Raji (cell line): ENCODE measurements around the gene HOXA5.

Experiments
- POLR2A ChIP-seq: IDR thresholded peaks from 2 replicates; pipeline ENCODE4 v1.6.1; 2011; ENCODE audit warnings: low read depth, low read length, control low read depth; ENCODE audit not compliant: insufficient read depth

The HOXA5 gene

DNA sequence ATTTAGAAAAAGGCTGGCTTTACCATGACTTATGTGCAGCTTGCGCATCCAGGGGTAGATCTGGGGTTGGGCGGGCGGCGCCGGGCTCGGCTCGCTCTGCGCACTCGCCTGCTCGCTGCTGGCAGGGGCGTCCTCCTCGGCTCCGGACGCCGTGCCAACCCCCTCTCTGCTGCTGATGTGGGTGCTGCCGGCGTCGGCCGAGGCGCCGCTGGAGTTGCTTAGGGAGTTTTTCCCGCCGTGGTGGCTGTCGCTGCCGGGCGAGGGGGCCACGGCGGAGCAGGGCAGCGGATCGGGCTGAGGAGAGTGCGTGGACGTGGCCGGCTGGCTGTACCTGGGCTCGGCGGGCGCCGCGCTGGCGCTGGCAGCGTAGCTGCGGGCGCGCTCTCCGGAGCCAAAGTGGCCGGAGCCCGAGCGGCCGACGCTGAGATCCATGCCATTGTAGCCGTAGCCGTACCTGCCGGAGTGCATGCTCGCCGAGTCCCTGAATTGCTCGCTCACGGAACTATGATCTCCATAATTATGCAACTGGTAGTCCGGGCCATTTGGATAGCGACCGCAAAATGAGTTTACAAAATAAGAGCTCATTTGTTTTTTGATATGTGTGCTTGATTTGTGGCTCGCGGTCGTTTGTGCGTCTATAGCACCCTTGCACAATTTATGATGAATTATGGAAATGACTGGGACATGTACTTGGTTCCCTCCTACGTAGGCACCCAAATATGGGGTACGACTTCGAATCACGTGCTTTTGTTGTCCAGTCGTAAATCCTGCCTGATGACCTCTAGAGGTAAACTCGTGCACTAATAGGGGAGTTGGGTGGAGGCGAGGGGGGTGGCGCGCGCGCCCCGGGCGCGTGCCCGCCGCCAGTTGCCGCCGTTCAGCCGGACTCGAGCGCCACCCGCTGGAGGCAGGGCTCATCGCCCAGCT lies at the start of gene HOXA5:
HOXA5 (minus strand) TSS at position 659 of the 927 bp plus-strand sequence; CDS start at position 585, 74 bp downstream.
- TF ChIP-seq POLR2A, result no peak

DNA sequence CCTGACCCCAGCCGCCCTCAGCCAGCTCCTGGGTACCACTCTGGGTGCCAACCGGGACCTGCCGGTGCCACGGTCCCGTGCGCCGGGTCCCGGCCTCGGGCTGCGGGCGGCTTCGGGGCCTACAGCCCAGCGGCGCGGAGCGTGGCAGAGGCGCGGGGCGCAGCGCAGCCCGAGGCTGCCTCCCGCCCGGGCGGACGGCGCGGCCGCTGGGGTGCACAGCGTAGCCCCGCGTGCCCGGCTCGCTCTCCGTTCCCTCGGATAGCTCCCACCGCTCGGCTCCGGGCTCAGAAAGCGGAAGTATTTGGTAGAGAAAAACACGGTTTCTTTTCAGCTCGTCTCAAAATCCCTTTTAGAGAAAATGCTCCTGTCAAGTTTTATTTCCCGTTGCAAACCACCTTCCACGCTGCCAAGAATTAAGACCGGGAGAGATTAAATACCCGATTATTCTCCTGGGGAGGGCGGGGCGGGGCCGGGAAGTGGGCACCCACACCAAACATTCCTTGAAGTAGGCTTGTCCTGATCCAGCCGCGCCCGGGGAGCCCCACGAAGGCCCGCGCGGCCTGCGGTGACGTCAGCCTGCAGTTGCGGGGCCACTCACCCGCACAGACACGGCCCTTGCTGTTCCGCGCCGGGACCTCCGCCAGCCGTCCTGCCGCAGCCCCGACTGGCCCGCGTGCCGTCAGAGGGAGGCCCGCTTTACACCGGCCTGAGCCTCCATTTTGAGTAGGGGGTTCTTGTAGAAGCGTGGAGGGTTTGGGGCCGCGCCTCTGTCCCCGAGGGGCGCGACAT lies 49.3 kb upstream of the HOXA5 start:
- TF ChIP-seq POLR2A, result no peak

DNA sequence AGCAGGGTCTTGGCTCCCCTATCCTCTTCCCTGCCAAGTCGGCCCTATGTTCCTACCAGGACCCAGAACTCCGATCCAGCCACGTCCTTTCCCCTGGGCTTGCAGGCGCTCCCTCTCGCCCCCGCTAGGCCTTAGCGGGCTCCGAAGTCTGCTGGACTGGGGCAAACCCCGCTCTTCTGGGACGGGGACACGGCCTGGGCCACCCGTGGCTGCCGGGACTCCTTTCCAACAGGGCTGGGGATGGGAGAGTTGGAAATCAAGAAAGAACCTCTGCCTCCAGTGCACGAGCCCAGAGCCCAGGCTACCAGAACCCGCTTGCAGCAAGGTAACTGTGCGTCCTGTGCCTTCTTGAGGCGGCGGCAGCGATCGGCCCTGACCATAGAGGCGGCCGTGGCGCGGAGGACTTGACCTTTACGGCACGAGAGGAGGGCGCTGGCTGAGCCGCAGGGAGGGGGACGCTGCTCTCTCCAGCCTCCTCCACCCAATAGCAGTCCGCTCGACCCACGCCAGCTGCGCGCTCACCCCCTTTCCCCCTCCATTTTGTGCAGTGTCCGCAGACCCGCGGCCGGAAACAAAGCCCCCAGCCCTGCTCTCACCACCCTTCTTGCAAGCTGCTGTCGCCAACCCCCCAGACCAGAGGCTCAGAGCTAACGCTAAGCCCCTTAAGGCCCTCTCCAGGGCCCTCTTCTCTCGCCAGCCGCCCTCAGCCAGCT lies 48.5 kb upstream of the HOXA5 start:
- TF ChIP-seq POLR2A, result no peak

DNA sequence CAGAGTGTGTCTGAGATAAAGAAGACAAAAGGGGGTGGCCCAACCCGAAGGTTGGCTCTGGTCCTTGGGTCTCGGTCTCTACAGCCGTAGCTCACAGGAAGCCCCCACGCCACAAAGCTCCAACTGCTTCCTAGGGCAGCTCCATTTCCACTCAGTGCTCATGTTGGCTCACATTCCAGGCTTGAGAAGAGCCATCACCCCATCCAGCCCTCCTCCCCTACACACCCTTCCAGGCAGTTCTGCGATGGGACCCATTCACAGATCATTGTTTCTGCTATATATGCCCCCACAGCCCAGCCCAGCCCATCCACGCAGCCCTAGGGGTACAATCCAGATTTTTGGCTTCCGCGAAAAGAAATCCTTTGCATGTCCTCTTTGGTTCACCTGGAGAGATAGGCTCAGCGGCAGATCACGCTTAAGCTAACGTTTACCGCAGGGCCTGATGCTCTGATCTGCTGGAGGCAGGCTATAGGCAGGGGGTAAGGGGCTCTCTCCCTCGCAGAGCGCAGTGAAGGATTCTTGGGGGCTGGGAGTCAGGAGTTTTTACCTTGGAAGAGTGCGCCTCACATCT lies 47.8 kb upstream of the HOXA5 start:
- no peak for TF ChIP-seq POLR2A

DNA sequence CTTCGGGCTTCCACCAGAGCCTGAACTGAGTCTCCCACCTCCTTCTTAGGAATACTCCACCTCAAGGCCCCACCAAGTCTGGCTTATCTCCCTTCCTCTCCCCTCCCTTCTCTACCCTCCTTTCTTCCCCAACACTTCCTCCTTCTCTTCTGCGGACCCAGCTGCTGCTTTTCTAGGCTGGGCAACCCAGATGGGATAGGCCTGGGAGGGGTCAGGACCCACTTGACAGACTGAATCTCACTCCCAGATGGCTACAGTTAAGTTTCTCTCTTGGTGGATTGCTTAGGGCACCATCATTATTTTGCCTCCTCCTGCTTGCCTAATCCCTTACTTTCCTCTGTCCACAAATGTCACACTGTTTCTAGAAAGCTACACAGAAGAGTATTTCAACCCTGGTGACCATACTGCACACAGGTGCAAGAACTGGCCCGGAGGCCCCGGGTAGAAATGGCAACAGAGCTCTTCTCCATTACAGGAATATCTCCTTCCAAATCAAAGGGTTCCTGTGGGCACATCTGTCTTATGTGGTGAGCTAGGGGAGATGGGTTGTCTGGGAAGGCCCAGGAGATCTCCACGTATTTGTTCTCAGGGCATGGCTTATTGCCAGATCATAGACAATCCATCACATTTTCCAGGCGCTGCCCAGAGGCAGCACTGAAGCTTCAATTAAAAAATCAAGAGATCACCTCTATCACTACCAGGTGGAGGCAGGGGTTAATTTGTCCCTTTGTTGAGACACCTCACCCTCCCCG lies 46.7 kb upstream of the HOXA5 start:
- no peak for TF ChIP-seq POLR2A

DNA sequence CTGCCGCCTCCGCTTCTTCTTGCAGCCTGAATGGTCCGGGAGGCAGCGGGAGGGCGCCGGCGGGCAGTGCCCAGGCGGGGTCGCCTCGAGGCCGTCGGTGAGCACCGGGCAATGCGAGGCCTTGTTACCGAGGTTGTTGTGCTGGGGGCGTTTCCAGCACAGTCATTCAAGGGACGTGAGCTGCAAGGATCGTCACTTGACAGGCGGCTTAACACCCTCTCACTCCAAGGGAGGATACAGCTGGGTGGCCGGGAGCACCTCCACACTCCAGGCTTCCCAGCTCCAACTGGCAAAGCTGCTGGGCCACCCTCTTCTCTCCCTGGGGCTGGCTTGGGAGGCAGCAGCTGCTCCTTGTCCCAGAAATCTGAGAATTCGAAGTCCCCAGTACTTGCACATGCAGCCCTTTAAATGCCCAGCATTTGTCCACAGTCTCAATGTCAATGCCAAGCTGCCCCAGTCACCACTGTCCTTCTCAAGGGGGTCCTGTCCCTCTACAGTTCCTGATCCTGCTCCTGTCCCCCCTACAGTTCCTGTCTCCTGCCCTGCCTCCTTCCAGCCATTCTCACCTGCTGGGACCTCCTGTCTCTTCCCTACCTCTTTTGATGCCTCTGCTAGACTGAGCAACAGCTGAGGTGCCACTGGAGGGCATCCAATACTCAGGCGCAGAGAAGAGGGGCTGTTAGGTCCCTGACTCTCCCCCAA lies 46.0 kb upstream of the HOXA5 start:
- no peak for TF ChIP-seq POLR2A

DNA sequence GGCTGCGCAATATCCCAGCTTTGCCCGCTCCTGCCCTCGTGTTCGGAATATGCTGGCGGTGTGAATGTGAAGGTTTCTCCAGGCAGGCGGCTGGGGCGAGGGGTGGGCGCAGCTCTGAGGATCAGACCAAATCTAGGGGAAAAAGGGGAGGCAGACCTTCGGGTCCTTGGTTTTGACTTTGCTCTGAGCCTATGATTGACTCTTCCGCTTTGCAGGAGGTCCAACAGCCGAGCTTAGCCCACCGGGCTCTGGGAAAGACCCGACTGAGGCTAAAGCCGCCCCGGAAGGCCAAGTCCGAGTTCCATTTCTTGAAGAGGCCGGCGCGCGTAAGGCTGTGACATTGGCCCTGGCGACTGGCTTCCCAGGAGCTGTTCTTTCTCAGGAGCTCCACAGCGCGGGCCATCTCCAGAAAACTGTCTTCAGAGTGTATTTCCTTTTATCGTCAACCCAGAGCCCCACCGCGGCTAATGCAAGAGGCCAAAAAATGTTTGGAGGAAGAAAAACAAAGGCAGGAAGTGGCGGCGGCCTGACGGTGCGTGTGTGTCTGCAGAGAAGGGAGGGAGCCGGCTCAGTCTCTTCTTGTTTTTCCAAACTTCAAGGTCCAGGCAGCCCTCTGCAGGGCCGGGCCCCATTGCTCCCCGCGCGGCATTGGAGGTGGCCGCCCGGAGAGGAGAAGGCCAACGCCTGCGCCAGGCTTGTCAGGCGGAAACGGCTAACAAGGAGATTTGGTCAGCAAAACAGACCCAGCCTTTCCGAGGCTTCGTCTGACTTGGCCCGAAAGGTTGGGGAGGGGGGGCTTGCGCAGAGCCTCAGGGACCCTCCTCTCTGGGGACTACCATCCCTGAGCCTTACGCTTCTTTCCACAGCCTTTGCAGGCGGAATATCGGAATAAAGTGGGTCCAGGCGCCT lies 45.2 kb upstream of the HOXA5 start:
- TF ChIP-seq POLR2A, result no peak

DNA sequence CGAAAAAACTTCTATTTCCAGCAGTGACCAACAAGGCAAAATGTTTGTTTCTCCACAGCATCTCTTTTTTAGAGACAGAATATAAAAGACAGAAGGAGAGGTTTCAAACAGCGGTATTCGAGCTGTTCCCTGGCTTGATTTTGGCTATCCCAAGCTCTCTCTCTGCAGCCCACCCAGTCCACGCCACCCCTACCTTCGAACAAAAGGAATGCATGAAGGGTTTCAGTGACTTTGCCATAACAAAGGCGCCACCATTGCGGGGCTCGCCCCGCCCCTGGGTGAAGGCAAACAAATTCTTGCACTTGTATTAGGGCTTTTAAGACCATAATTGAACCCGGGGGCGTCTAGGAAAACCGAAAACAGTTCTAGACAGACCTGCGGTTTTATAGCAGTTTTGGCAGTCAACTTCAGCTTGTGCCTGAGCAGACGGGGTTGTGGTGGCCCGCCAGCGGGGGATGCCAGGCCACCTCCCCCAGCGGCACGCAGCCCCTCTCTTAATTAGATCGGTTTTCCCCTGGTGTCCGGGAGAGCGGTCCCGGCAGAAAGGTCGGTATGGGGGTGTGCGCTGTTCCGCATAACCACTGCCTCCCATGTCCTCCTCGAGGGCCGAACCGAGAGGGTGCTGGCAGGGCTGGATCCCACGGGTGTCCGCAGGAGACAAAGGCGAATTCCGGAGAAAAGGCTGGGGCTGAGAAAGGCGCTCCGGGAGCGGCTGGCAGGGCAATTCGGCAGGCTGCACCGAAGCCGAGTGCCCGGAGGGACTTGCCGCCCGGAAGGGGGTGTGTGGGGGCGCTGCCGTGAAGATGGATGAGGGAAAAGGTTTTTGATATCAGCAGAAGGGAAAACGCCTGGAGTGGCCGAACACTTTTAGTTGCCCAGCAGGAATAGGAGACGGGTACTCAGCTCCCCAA lies 44.2 kb upstream of the HOXA5 start:
- TF ChIP-seq POLR2A, result no peak

DNA sequence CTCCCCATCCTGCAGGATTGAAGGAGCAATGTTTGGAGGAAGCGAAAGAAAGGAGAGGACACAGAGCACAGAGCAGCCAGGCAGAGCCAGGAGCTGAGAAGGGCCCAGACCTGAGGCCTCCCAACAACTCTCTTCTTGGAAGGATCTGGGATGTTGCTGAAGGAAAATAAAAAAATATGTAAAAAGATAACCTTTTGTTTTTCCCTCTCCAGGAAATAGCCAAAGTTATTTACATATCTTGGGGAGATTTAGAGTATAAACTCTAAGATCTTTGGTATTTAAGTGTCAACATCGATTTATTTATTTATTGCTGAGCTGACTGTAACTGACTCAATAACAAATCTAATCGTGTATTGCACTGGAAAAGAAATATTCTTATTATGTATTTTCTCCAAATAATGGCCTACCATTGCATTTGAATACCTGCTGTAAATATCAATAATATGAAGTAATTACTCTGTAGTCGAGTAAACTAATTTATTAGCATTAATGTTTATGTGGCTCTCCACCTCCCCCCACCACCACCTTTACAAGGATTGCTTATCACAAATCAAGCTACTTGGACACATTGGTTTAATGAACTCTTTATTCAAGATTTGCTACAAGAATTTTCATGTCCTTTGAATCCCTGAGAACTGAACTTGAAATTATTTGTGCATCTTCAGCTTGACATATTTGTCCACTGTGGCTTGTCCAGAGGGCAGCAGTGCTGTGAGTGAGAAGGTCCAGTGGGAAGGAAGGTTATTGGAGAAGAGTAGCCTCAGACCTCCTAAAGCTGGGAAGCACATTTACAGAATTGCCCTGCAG lies 43.4 kb upstream of the HOXA5 start:
- TF ChIP-seq POLR2A, result no peak

DNA sequence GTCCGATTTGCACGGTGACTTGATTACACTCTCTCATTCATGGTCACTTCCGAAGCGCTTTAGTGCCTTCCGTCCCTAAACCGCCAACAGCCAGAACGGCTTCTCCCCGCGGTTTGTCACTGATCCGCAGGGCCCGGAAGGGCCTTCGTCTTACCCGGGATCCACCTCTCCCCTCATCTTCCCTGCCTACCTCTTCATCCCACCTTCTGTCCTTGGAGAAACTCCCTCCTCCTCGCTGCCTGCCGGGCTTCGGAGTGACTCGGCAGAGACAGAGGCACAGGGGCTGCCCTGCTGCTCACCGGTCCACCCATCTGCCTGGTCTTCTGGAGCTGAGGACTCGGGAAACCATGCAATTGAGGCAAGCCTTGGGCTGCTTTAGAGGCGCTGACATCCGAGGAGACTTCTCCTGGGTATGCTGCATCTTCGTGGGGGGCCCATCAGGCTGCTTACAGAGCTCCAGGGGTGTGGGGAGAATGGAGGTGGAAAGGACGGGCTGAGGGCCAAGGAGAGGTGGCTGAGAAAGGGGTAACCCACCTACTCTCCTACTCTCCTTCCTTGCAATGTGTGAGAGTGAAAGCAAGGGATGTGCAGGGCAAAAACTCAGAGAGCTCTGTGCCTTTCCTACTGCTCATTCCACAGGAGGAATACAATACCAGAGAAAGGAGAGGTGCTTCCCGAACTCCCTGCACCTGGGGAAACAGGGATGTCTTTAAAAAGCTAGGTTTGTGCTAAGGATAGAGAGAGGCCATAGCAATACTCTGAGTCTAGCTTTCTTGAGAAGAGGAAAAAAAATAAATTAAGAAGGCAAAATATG lies 42.6 kb upstream of the HOXA5 start:
- no peak for TF ChIP-seq POLR2A
